GM12873 (cell line): ENCODE results near the gene CFHR2.
"Not testable (repeated sequence)": the region's sequence is repeated elsewhere in the genome, so short reads cannot be mapped to it uniquely, and the experiment has no call there.

ENCODE experiments used
- TF ChIP-seq, protein P1 (sequence below): IDR thresholded peaks from 2 replicates; pipeline ENCODE4 v1.5.1; 2012; ENCODE audit warnings: low read depth, mild to moderate bottlenecking, moderate library complexity, low read length, control low read depth; ENCODE audit not compliant: insufficient read depth; ENCODE audit errors: missing control alignments

Gene CFHR2

DNA sequence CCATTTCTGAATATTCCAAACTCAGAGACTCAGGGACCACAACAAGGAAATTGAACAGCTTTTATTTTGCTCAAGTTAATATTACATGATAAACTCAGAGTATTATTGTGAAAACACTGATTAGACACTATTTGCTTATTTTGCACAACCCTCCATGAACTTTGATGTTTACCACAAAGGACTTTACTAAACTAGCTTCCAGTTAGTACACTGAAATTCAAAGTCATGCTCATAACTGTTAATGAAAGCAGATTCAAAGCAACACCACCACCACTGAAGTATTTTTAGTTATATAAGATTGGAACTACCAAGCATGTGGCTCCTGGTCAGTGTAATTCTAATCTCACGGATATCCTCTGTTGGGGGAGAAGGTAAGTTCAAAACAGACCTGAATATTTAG, at the start of gene CFHR2:
CFHR2 (plus strand) TSS at position 171 of the 400 bp plus-strand sequence; CDS start at position 314, 143 bp downstream.
- TF ChIP-seq, protein P1, sequence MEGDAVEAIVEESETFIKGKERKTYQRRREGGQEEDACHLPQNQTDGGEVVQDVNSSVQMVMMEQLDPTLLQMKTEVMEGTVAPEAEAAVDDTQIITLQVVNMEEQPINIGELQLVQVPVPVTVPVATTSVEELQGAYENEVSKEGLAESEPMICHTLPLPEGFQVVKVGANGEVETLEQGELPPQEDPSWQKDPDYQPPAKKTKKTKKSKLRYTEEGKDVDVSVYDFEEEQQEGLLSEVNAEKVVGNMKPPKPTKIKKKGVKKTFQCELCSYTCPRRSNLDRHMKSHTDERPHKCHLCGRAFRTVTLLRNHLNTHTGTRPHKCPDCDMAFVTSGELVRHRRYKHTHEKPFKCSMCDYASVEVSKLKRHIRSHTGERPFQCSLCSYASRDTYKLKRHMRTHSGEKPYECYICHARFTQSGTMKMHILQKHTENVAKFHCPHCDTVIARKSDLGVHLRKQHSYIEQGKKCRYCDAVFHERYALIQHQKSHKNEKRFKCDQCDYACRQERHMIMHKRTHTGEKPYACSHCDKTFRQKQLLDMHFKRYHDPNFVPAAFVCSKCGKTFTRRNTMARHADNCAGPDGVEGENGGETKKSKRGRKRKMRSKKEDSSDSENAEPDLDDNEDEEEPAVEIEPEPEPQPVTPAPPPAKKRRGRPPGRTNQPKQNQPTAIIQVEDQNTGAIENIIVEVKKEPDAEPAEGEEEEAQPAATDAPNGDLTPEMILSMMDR: not testable (repeated sequence)

DNA sequence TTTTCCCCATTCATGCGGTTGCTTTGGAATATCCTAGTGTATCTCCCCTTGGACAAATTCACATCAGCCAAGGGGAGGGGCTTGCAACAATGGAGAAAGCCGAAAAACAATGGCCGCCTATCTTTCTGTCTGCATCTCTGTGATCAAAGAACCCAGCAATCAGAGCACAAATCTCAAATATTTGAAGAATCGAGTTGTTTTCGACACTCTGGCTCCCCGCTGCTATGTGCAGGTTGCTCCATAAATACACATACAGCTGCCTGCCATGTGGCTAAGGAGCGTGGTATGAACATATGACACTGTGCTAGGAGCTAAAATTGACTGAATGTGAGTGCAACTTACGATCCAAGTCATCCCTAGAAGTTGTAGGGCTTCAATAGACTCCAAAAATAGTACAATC, 47.2 kb upstream of the CFHR2 start:
- TF ChIP-seq, protein P1: no peak

DNA sequence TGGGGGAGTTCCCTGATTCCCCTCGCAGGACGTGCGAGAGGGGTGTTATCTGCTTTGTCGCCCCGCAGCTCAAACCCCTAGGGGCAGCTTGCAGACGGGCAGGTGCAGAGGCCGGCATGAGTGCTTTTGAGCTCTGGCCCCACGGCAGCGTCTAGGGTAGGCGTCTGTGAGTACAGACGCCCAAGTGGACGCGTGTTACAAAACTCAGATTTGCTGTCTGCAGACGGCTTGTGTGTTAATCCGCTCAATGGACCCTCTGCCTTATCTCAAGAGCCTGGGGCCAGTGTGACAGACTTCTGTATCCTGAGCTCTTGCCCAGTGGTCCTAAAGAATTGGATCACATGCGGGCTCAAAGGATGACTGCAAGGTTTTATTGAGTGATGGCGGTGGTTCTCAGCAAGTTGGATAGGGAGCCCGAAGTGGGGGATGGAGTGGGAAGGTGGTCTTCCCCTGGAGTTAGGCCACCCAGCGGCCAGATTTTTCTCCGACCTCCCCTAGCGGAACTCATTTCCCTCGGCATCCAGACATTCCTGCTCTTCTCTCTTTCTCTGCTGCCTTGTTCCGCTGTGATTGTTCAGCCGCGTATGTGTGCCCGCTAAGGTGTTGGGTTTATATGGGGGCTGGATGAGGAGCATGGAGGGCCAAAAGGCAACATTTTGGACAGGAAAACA, 46.2 kb upstream of the CFHR2 start:
- TF ChIP-seq, protein P1: no peak

DNA sequence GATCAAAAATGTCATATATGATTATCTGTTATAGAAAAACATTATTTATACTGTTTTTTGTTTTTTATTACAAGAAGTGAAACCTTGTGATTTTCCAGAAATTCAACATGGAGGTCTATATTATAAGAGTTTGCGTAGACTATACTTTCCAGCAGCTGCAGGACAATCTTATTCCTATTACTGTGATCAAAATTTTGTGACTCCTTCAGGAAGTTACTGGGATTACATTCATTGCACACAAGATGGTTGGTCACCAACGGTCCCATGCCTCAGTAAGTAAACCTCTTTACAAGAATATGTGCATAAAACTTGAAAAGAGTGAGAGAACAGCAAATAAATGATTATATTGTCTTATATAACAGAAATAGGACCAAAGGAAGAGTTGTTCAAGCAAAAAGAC, 41.2 kb upstream of the CFHR2 start:
- TF ChIP-seq, protein P1: peak; percentile 4

DNA sequence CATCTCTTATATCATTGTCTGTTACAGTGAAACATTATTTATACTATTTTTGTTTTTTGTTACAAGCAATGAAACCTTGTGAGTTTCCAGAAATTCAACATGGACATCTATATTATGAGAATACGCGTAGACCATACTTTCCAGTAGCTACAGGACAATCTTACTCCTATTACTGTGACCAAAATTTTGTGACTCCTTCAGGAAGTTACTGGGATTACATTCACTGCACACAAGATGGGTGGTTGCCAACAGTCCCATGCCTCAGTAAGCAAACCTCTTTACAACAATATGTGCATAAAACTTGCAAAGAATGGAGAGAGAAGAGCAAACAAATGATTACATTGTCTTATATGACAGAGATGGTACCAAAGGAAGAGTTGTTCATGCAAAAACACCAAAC, 33.3 kb upstream of the CFHR2 start:
- TF ChIP-seq, protein P1: no peak

DNA sequence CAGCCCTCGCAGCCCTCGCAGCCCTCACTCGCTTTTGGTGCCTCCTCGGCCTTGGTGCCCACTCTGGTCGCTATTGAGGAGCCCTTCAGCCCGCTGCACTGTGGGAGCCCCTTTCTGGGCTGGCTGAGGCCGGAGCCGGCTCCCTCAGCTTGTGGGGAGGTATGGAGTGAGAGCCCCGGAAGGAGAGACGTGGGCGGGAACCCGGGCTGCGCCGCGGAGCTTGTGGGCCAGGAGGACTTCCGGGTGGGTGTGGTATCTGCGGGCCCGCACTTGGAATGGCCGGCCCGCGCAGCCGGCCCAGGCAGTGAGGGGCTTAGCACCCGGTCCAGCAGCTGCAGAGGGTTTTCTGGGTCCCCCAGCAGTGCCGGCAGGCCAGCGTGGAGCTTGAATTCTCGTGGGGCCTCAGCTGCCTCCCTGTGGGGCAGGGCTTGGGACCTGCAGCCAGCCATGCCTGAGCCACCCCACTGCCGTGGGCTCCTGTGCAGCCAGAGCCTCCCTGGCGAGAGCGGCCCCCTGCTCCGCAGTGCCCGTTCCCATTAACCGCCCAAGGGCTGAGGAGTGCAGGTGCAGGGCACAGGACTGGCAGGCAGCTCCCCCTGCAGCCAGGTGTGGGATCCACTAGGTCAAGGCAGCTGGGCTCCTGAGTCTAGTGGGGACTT, 9.9 kb upstream of the CFHR2 start:
- TF ChIP-seq, protein P1: no peak

DNA sequence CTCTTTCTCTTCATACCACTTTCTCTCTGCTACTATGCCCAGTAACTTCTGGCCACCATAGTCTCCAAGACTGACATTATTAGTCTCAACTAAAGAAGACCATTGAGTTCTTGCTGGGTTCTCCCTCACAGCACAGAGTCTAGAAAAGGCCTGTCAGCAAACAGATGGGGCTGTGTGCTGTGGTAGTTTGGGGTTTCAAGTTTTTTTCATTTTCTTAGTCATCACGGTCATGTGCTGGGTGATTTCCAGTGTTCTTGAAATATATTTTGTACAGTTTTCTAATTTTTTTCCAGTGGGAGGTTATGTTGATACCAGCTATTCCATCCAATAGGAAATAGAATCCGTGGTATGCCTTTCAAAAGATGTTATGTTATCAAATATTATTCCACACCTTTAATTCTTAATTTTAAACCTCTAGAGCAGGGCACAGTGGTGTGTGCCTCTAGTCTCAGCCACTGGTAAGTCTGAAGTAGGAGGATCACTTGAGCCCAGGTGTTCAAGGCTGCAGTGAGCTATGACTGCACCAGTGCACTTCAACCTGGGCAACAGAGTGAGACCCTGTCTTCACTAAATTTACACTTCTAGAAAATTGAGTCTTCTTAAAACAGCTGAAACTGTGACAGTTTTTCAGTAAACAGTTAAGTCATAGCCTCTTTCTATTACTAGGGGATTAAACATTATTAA, 8.3 kb downstream of the CFHR2 start:
- TF ChIP-seq, protein P1: no peak
